ENCODE data around the gene RDH14.

GRCh38 chr2:18578033-18578432 lies 17.6 kb upstream of the RDH14 start:
- no peak for TF ChIP-seq CTCF (conservative IDR thresholded peaks at IDR 0.05; ENCODE audit: low read depth, low read length)
- TF ChIP-seq EZH2 (IDR thresholded peaks at IDR 0.05; ENCODE audit: low read length, unreplicated experiment): no peak
- no peak for TF ChIP-seq EZH2phosphoT487 (IDR thresholded peaks at IDR 0.05; ENCODE audit: borderline replicate concordance, low read length)

All from PC-3 (cell line).